HT1080 (cell line): ENCODE results near the gene SPN. TPM values are rescaled to one million over a fixed set of nuclear protein-coding genes. Genes with fewer than 3 reads are reported as not detected.
"Not testable (repeated sequence)": the region's sequence is repeated elsewhere in the genome, so short reads cannot be mapped to it uniquely, and the experiment has no call there.

ENCODE experiments used
- DNase-seq: peaks from one replicate; pipeline ENCODE4 v3.0.0-alpha.2; 2015; ENCODE audit warnings: low read depth
- total RNA-seq: library from RNA; depleted of rRNA; stranded (reverse); fragments of >200 nt; shearing (Covaris generic); gene quantifications from 2 replicates; pipeline ENCODE4 v1.2.3, GENCODE V29; 2014; rRNA removed

The SPN gene
- total RNA-seq, 1 experiment from 2014 or later, result 4.1 TPM

DNA sequence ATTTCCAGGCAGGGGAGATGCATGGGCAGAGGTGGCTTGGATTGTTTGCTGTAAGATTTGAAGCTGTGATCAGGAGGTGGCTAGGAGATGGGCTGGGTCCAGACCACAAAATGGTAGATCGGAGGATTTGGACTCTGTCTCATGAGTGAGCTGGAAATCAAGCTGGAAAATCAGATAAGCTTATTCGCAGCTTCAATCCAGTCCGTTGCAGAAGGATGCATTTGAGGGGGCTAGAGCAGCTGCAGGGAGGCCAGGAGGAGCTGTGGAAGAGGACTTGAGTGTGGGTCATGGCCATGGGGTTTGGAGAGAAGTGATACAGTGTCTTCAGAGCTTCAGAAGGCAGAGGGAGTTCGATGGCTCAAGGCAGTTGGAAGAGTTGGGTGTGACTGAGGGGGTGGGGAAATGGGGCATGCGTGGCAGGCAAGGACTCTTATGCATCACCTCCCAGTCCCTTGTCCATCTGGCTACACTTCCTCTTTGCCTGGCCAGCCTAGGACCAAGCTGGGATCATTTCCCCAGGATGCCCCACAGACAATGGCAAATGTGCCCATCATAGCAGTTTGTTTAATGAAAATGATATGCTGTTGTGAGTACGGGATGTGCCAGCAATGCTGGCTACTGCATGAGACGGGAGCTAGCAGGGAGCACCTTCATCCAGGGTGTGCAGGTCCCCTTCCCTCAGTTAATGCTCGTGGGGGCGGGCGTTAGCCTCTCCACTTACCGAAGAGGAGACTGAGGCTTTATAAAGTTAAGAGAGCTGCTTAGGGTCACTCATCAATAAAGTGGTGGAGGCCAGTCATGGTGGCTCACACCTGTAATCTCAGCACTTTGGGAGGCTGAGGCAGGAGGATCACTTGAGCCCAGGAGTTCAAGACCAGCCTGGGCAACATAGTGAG lies 36.5 kb downstream of the SPN start:
- DNase-seq, result no peak

DNA sequence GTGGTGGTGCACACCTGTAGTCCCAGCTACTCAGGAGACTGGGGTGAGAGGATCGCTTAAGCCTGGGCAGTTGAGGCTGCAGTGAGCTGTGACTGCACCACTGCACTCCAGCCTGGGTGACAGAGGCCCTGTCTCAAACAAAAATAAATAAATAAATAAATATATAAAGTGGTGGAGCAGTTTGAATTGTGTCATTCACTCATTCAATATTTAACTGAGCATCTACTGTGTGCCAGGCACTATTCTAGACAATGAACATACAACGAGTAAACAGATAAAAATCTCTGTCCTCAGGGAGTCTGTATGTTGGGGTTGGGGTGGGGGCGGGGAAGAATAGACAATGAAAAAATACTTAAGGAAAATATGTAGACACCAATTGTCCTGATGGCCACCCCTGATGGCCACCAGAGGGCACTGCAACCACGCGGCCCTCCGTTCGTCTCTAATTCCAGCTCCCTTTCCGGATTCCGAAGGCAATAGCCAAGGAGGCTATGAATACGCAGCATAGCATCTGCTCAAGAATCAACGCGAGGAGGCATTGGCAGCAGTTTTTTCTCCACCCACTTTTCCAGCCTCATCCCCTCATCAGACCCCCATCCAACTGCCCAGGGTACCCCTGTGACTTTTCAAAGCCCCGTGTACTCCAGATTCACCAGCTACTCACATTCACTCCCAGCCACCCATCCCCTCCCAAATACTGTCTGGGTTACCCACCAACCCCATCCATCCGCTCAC lies 37.4 kb downstream of the SPN start:
- peak; percentile 83 for DNase-seq

DNA sequence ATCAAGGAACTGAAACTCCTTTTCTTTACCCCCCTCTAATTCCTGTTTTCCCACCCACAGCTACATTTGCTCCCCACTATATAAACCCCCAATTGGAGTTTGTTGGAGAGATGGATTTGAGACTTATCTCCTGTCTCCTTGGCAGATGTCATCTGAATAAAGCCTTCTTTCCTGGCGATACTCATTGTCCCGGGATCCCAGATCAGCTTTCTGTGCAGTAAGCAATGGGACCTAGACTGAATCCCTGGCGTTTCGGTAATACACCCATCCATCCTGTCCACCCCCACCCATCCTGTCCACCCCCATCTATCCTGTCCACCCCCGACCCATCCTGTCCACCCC lies 38.1 kb downstream of the SPN start:
- no peak for DNase-seq

DNA sequence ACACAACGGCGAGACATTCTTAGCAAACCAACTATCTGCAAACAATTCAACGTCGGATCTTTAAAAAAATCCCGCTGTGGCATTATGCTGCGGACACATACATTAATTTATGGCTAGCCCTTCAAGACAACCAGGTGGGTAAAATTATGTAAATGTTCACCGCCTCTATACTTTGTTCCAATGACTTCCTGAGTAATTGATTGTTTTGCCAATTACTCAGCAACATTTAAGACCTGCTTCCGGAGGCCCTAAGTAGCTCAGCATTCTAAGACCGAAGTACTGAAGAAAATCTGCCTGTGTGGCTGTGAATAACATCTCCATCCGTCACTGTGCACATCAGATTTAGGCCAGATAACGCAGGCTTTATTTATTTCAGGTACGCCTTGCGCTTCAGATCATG lies 39.2 kb downstream of the SPN start:
- no peak for DNase-seq

DNA sequence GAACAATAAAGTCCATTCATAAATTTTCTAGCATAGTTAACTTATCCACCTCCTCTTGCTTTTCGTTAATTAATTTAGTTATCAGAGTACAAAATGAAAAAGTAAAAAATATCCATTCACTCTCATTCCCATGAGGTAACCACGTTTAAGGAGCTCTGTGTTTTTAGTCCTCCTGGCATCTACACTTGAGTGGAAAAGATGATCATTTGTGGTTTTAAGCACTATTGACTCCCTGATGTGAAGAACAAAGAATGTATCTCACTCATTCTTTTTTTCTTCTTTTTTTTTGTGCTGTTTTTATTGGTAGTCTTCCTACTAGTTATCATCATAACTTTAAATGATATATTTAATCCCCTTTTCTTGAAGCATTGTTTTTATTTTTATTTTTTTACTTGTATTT lies 42.0 kb downstream of the SPN start:
- no peak for DNase-seq

DNA sequence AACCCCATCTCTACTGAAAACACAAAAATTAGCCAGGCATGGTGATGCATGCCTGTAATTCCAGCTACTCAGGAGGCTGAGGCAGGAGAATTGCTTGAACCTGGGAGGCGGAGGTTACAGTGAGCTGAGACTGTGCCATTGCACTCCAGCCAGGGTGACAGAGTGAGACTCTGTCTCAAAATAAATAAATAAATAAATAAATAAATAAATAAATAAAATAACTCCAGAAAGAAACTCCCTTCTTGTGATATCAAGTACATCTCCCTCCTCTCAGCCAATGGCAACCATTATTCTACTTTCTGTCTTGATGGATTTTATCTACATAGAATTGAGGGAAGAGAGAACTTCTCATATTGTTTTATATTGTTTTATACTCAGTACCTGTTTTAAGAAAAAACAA lies 44.1 kb downstream of the SPN start:
- DNase-seq, result not testable (repeated sequence)

DNA sequence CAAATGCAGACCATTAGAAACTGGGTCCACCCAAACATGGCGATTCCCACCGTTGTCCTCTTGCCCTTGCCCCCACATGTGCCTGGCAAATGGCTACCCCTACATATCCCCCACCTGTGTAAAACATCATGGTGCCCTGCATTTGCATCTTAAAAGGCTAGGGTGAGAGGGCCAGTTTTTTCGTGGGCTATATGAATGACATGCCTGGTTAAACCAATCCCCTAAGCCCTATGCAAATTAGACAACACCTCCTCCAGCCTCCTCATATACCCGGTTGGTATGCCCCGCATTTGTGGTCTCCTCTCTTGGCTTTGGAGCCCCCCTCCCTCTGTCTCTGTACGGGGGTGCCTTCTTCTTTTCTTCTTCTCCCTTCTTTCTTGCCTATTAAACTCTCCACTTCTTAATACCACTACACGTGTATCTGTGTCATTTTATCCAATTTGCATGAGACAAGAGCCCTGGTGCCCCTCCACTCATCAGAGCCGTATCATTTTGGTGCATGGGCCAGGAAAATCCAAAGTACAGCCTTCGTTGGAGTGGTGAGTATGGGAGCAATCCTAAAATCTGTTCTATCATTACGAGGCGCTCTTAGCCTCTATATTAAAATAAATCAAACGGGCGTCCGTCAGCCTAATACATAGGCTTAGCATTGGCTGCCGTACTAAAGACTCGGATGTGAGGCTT lies 46.0 kb downstream of the SPN start:
- no peak for DNase-seq

DNA sequence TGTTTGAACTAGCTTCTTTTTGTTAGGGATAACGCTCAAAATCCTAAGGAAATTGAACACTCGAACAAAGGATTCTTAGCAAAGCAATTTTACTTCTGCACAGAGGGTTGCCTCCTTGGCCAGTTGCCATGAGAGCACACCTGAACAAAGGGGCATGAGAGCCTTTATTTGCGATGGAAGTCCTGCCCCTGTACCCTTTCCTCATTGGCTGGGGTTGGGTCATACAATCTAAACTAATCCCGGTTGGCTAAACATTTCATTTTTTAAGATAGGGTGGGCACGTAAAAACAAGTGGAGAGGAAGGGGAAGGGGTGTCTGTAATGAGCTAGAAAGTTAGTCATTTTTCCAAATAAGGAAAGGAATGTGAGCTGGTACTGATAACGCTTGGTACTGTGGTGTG lies 46.6 kb downstream of the SPN start:
- not testable (repeated sequence) for DNase-seq

DNA sequence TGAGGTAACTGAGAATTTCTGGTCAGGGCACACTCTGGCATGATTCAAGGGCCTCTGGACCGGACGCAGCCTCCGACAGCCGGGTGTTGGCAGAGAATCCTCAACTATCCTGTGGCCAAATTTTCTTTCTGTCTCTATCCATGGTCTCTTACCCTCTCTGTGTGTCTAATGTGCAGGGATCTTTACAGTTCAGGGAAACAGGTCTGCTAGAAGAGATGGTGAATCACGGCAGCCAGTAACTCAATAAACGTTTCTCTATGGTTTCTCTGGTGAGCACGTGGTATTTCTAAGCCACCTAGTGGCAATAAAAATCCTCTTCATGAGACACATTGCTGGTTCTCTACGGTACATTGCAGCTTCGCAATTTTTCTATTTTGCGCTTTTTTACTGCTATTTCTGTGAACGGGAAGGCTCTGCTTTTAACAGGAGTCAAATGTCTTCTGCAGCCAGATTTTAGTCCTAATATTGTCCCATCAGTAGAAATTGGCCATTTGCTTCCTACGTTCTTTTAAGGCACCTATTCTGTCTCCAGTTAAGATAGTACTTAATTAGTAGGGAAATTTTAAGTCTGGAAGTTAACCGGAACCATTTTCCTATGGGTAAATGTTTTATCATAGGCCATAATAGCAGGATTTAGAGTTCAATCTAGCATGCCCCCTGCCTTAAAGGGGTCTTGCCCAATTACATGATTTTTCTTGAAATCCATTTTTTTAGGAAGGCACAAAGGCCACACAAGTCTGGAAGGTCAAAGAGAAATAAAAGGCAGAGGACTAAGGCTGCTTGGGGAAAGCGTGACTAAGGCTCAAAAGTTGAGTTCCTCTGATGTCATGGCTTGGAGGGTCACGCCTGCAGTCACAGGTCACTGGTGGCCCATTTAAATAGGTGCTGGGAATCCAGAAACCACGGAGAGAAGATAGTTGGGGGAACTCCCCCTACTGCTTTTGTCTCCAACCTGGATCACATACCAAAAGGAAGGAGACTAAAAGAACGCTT lies 47.5 kb downstream of the SPN start:
- DNase-seq, result peak; percentile 53

DNA sequence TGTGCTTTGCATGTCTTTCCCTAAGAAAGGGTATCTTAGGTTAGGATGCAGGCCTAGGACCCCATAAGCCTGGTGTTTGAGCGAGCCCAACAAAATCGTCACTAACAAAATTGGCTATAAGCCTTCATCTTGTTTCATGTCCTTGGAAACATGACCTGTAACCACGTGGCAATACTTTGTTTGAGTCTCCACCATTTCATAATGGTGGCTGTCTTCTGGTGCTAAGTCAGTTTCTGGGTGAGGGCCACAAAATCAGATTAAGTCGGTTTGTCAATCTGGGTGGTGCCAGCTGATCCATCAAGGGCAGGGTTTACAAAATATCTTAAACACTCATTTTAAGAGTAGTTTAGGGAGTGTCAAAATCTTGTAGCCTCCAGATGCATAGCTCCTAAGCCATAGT lies 49.8 kb downstream of the SPN start:
- DNase-seq, result no peak

DNA sequence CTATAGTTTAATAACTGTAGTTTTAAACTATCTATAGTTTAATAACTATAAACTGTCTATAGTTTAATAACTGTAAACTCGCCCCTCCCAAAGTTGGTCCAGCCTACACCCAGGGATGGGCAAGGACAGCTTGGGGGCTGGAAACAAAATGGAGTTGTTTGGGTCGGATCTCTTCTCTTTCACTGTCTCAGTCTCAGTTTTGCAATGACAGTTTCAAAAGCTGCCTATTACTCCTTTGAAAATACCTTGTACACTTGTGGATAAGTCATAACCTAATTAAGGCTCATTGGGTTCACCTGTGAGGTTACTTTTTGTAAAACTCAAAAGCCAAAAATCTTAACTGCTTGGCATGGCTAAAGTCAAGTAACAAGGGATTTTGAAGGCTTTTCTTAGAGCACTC lies 51.3 kb downstream of the SPN start:
- DNase-seq, result no peak

DNA sequence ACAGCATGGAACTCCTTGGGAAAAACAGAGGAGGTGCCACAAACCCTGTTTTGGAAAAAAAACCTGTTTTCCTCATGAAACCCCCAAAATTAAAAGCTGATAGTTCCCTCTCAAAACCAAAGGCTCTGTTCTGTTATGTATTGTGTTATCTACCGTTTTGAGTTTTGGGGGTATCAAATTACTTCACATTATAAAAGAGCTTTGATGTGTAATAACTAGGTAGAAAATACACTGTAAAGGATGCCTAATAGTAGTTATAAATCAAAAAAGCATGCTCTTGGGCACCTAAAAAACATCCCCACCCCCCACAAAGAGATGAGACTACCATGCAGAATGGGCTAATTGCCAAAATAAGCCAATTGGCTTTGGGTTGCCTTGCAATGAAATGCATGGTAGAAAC lies 51.9 kb downstream of the SPN start:
- no peak for DNase-seq

DNA sequence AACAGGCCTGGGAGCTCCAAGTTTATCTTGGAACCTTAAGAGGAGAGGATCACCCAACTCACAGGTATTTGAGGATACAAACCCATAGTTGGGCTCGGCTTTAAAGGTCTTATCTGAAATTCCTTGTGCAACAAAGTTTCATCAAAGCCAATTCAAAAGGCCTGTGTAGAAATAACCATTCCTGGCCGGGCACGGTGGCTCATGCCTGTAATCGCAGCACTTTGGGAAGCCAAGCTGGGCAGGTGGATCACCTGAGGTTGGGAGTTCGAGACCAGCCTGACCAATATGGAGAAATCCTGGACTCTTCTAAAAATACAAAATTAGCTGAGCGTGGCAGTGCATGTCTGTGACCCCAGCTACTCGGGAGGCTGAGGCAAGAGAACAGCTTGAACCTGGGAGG lies 54.1 kb downstream of the SPN start:
- DNase-seq, result no peak

DNA sequence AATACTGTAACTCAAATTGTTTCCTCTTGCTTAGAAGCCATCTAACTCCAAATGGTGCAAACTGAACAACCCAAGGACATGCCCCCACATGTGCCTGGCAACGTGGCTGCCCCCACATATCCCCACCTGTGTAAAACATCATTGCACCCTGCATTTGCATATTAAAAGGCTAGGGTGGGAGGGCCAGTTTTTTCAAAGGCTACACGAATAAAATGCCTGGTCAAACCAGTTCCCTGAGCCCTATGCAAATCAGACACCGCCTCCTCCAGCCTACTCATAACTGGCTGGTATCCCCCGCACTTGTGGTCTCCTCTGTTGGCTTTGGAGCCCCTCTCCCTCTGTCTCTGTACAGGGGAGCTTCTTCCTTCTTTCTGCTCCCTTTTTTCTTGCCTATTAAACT lies 56.0 kb downstream of the SPN start:
- DNase-seq, result no peak

Other genes starting within 250 kb of the SPN start
- 52.1 and 63.2 TPM in 2 replicates for gene BOLA2, start 208.9 kb upstream of the SPN start, total RNA-seq
- 50.7 and 55.1 TPM in 2 replicates for gene SLX1B, start 208.7 kb upstream of the SPN start, total RNA-seq
- 2.0 and 5.5 TPM in 2 replicates for gene SULT1A4, start 203.3 kb upstream of the SPN start, total RNA-seq
- gene NPIPB12, start 156.8 kb upstream of the SPN start, total RNA-seq, result 3.6 and 6.3 TPM in 2 replicates
- 1.8 and 2.3 TPM in 2 replicates for gene QPRT, start 15.9 kb downstream of the SPN start, total RNA-seq
- 0.13 and 1.5 TPM in 2 replicates for gene C16orf54, start 82.7 kb downstream of the SPN start, total RNA-seq
- gene ZG16, start 115.0 kb downstream of the SPN start, total RNA-seq, result not detected in 2 replicates
- gene KIF22, start 127.5 kb downstream of the SPN start, total RNA-seq, result 120 and 122 TPM in 2 replicates
- gene MAZ, start 143.3 kb downstream of the SPN start, total RNA-seq, result 289 and 412 TPM in 2 replicates
- gene PRRT2, start 148.9 kb downstream of the SPN start, total RNA-seq, result 0.60 and 4.5 TPM in 2 replicates
- 51.3 and 56.5 TPM in 2 replicates for gene PAGR1, start 152.9 kb downstream of the SPN start, total RNA-seq
- gene MVP, start 157.2 kb downstream of the SPN start, total RNA-seq, result 96.4 and 101 TPM in 2 replicates
- 77.2 and 80.9 TPM in 2 replicates for gene CDIPT, start 200.0 kb downstream of the SPN start, total RNA-seq
- 1.5 and 2.6 TPM in 2 replicates for gene SEZ6L2, start 236.3 kb downstream of the SPN start, total RNA-seq
- 3.8 and 9.3 TPM in 2 replicates for gene ASPHD1, start 237.2 kb downstream of the SPN start, total RNA-seq